ENCODE results near the gene ERGIC3.

GRCh38 chr20:35598476-35598875, 56.6 kb downstream of the ERGIC3 start:
- TF ChIP-seq POLR2A (IDR thresholded peaks at IDR 0.05; ENCODE audit: low read depth, low read length) (no peak), POLR2AphosphoS5 (IDR thresholded peaks at IDR 0.05; ENCODE audit: low read depth, low read length) (no peak)

Measured in GM12892 (cell line).